Adrenal gland (tissue), 5 donors: ENCODE results near the gene F2RL1.

Source experiments
- CTCF ChIP-seq, 6 experiments: fragments of 450-650 bp in 4 of 6; fragments of 200-600 bp in 2 of 6; sonication (generic) in 1 of 6; IDR thresholded peaks; 1 replicate in 5 of 6; 2 replicates in 1 of 6; pipeline versions ENCODE4 v1.5.1 to v1.8.0; 2016 to 2021; ENCODE audit warnings: antibody characterized with exemption in 6 of 6, mild to moderate bottlenecking in 2 of 6, moderate library complexity in 1 of 6
- POLR2A ChIP-seq, 2 donors: fragments of 450-650 bp; IDR thresholded peaks; one replicate each; pipeline ENCODE4 v1.6.1; 2017; ENCODE audit warnings: antibody characterized with exemption in 2 of 2, mild to moderate bottlenecking in 2 of 2, moderate library complexity in 1 of 2
- donor health status: DM: no; HTN: no; CAD: no.

DNA sequence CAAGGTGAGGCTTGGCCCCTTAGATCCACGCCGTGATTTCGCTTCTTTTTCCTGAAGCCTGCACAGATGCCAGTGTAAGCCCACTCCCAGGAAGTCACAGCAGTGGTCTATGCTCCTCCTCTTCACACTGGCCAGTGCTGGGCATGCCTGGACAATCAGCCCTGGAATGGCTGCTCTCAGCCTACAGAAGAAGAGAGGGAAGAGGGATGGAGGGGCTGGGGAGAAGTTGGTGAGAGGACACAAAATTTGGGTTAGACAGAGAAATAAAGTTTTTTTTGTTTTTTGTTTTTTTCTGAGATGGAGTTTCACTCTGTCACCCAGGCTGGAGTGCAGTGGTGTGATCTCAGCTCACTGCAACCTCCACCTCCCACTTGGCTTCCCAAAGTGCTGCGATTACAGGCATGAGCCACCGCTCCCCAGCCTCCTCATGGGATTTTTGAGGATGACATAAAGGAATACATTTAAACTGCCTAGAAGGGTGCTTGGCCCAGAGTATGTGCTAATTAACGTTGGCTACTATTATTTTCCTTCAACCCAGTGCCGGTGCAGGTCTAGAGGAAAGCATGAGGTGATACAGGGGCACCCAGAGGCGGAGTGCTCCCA lies 31.8 kb downstream of the F2RL1 start:
- TF ChIP-seq CTCF (IDR thresholded peaks at IDR 0.05) (no peak), POLR2A (IDR thresholded peaks at IDR 0.05) (no peak)
